B cell (primary cell): Measurements from ENCODE around the gene IL11.

ENCODE experiments used
- EZH2 ChIP-seq: IDR thresholded peaks from 2 replicates; pipeline ENCODE4 v1.6.1; 2012; ENCODE audit warnings: borderline replicate concordance, low read depth, mild to moderate bottlenecking, moderate library complexity, low read length; ENCODE audit not compliant: insufficient read depth, poor library complexity, severe bottlenecking
- TF ChIP-seq, protein P1 (sequence below): fragments of 200-600 bp; IDR thresholded peaks from one replicate; pipeline ENCODE4 v1.8.0; 2022; ENCODE audit warnings: antibody characterized with exemption, mild to moderate bottlenecking

DNA sequence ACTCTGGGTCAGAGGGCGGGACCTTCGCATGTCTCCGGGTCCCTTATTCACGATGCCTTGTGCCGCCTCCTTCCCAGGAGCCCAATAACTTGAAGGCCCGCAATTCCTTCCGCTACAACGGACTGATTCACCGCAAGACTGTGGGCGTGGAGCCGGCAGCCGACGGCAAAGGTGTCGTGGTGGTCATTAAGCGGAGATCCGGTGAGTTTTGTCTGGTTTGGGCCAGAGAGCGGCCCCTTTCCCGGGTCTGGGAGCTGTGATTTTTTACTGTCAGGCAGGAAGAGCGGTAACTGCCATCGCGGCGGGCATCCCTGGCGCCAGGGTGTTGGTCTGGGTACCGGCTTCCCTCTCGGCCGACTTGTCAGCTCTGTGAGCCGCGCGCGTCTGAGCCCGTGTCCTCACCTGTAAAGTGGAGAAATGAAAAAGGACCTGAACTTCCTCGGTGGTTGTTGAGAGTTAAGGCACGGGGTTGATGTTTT is 16.3 kb upstream of the IL11 start:
- TF ChIP-seq, protein P1, sequence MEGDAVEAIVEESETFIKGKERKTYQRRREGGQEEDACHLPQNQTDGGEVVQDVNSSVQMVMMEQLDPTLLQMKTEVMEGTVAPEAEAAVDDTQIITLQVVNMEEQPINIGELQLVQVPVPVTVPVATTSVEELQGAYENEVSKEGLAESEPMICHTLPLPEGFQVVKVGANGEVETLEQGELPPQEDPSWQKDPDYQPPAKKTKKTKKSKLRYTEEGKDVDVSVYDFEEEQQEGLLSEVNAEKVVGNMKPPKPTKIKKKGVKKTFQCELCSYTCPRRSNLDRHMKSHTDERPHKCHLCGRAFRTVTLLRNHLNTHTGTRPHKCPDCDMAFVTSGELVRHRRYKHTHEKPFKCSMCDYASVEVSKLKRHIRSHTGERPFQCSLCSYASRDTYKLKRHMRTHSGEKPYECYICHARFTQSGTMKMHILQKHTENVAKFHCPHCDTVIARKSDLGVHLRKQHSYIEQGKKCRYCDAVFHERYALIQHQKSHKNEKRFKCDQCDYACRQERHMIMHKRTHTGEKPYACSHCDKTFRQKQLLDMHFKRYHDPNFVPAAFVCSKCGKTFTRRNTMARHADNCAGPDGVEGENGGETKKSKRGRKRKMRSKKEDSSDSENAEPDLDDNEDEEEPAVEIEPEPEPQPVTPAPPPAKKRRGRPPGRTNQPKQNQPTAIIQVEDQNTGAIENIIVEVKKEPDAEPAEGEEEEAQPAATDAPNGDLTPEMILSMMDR: no peak
- TF ChIP-seq EZH2: no peak
